Measurements from ENCODE around the gene UNC5B. TPM values are rescaled to one million over a fixed set of nuclear protein-coding genes. Genes with fewer than 3 reads are reported as not detected.

UNC5B gene
- total and polyA plus RNA-seq, 4 experiments from 2014 or later: not detected

DNA sequence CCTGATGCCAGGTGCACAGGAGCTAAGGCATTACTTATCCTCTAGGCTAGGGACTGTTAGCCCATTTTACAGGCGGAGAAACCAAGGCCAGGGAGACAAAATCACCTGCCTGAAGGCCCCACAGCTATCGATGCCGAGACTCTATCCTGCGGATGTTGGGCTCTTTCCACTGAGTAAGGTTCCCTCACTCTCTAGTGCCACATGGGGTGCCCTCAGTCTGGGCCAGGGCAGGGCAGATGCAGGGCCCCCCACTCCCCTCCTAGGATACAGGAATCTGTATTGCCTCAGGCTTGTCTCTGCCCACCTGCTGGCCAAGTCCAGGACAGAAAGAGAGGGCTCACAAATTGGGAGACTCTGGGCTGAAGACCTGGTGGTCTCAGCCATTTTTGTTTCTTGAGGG is 45.7 kb downstream of the UNC5B start:
- H3K4me1 ChIP-seq (ENCODE audit: insufficient read depth, low read length): no peaks in the 10 kb centered on the region
- no peaks in the 10 kb centered on the region for H3K27me3 ChIP-seq (ENCODE audit: insufficient read depth, low read length)
- Mint-ChIP-seq H3K27ac (no peak overlapping the region), H3K36me3 (no peaks in the 10 kb centered on the region), H3K27me3 (peaks cover 5 to 7% of the 10 kb centered on the region in 2 donors), H3K4me3 (no peak overlapping the region), H3K9me3 (no peaks in the 10 kb centered on the region), H3K4me1 (no peaks in the 10 kb centered on the region)
- CTCF ChIA-PET (ENCODE audit: partially characterized antibody): no interaction called here
- POLR2A ChIA-PET (ENCODE audit: partially characterized antibody): no interaction called here
- no peaks in the 10 kb centered on the region for H3K9me3 ChIP-seq (ENCODE audit: control insufficient read depth in 1 of 2, low read length in 2 of 2)
- H3K27ac ChIP-seq (ENCODE audit: low read depth, low read length): no peak overlapping the region
- H3K4me3 ChIP-seq (ENCODE audit: low read length in 2 of 2): no peak overlapping the region
- no peak for DNase-seq
- H3K36me3 ChIP-seq (ENCODE audit: insufficient read depth, low read length): no peaks in the 10 kb centered on the region
- intact Hi-C loops (cut with micrococcal nuclease): no loop called here

DNA sequence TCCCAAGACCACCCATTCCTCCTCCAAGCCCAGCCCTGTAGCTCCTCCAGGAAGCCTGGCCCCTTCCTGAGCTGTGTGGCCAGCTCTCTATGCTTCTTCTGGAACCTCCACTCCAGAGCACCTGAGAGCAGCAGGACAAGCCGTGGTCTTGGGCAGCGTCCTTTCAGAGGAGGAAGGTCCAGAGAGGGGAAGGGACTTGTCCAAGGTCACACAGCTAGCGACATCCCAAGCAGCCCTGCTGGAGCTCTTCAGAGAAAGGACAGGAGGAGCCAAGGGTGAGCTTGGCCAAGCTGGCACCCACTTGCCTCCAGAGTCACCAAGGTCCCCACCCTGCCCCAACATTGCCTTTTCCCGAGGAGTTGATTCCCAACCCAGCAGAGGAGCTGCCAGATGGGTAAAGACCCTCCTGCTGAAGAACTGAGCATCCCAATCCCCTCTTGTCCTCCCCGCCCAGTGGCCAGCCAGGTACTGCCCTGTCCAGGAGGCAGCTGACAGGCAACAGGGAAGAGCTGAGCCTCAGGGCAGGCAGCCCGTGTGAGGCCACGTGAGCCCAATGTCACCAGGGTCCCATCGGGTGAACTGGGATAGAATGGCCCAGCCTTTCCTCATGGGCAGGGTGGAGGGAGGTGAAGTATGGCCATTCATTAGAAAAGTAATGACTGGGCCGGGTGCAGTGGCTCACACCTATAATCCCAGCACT is 46.2 kb downstream of the UNC5B start:
- H3K4me1 ChIP-seq (ENCODE audit: insufficient read depth, low read length): no peaks in the 10 kb centered on the region
- H3K27me3 ChIP-seq (ENCODE audit: insufficient read depth, low read length): no peaks in the 10 kb centered on the region
- no peak overlapping the region for H3K4me3 ChIP-seq (ENCODE audit: low read length in 2 of 2)
- CTCF ChIA-PET (ENCODE audit: partially characterized antibody): no interaction called here
- H3K27ac ChIP-seq (ENCODE audit: low read depth, low read length): no peak overlapping the region
- no peaks in the 10 kb centered on the region for H3K36me3 ChIP-seq (ENCODE audit: insufficient read depth, low read length)
- H3K27ac Mint-ChIP-seq: no peak overlapping the region
- no peak overlapping the region for H3K4me3 Mint-ChIP-seq
- intact Hi-C loops (cut with micrococcal nuclease): no loop called here
- H3K9me3 Mint-ChIP-seq: no peaks in the 10 kb centered on the region
- H3K36me3 Mint-ChIP-seq: no peaks in the 10 kb centered on the region
- peaks cover 5 to 7% of the 10 kb centered on the region in 2 donors for H3K27me3 Mint-ChIP-seq
- POLR2A ChIA-PET (ENCODE audit: partially characterized antibody): no interaction called here
- H3K4me1 Mint-ChIP-seq: no peaks in the 10 kb centered on the region
- no peaks in the 10 kb centered on the region for H3K9me3 ChIP-seq (ENCODE audit: control insufficient read depth in 1 of 2, low read length in 2 of 2)
- DNase-seq: no peak

DNA sequence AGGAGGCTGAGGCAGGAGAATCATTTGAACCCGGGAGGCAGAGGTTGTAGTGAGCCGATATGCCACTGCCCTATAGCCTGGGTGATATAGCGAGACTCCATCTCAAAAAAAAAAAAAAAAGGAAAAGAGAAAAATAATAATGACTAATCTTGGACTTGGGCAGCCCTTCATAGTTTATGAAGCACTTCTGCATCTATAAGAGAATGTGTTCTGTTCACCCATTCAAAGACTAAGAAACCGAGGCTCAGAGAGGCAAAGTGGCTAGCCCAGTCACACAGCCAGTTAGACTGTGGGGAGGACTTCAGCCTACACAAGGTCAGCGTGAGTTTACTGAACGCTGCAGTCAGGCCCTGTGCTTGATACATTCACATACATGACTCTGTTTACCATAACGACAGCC is 46.9 kb downstream of the UNC5B start:
- peaks cover 5 to 7% of the 10 kb centered on the region in 2 donors for H3K27me3 Mint-ChIP-seq
- Histone ChIP-seq H3K36me3 (ENCODE audit: insufficient read depth, low read length) (no peaks in the 10 kb centered on the region), H3K27me3 (ENCODE audit: insufficient read depth, low read length) (no peaks in the 10 kb centered on the region), H3K9me3 (ENCODE audit: control insufficient read depth in 1 of 2, low read length in 2 of 2) (no peaks in the 10 kb centered on the region), H3K4me1 (ENCODE audit: insufficient read depth, low read length) (no peaks in the 10 kb centered on the region), H3K27ac (ENCODE audit: low read depth, low read length) (no peak overlapping the region), H3K4me3 (ENCODE audit: low read length in 2 of 2) (no peak overlapping the region)
- intact Hi-C loops (cut with micrococcal nuclease): no loop called here
- no peak for DNase-seq
- H3K4me3 Mint-ChIP-seq: no peak overlapping the region
- no peaks in the 10 kb centered on the region for H3K9me3 Mint-ChIP-seq
- no peak overlapping the region for H3K27ac Mint-ChIP-seq
- H3K36me3 Mint-ChIP-seq: no peaks in the 10 kb centered on the region
- no peaks in the 10 kb centered on the region for H3K4me1 Mint-ChIP-seq
- ChIA-PET CTCF (ENCODE audit: partially characterized antibody) (no interaction called here), POLR2A (ENCODE audit: partially characterized antibody) (no interaction called here)

DNA sequence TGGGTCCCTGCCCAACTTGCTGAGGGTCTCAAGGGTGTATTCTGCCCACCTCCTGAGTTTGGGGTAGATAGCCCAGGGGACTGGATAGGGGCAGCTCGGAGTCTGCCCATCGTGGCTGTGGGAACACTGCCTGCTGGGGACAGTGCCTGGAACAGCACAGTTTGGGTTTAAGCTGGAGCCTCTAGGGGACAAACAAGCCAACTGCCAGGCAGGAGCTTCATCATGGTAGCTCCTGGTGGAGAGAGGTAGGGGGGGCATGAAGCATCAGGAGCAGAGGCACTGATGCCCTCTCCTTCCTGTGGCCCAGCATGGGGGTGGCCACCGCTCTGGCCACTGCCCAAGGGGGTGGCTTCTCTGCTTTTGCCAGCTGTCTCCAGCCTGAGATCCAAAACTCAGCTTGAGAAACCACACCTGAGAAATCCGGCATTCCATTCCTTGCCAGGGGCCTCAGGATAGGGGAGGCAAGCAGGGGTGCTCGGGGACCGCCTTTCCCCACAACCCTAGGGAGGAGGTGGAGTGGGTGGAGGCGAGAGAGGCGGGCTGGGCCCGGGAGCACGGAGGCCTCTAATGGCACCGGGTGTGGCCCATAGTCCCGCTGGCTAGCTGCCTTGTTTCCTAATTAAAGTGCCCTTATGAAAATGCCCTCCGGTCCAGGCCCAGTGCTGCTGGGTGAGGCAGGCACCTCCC is 47.6 kb downstream of the UNC5B start:
- no peak overlapping the region for H3K4me3 Mint-ChIP-seq
- ChIA-PET CTCF (ENCODE audit: partially characterized antibody) (no interaction called here), POLR2A (ENCODE audit: partially characterized antibody) (no interaction called here)
- H3K9me3 Mint-ChIP-seq: no peaks in the 10 kb centered on the region
- no peak for DNase-seq
- Histone ChIP-seq H3K9me3 (ENCODE audit: control insufficient read depth in 1 of 2, low read length in 2 of 2) (no peaks in the 10 kb centered on the region), H3K27me3 (ENCODE audit: insufficient read depth, low read length) (no peaks in the 10 kb centered on the region), H3K36me3 (ENCODE audit: insufficient read depth, low read length) (no peaks in the 10 kb centered on the region), H3K27ac (ENCODE audit: low read depth, low read length) (no peak overlapping the region), H3K4me1 (ENCODE audit: insufficient read depth, low read length) (no peaks in the 10 kb centered on the region), H3K4me3 (ENCODE audit: low read length in 2 of 2) (no peak overlapping the region)
- H3K4me1 Mint-ChIP-seq: no peaks in the 10 kb centered on the region
- H3K36me3 Mint-ChIP-seq: no peaks in the 10 kb centered on the region
- peaks cover 5% of the 10 kb centered on the region in 2 donors for H3K27me3 Mint-ChIP-seq
- H3K27ac Mint-ChIP-seq: no peak overlapping the region
- intact Hi-C loops (cut with micrococcal nuclease): no loop called here

DNA sequence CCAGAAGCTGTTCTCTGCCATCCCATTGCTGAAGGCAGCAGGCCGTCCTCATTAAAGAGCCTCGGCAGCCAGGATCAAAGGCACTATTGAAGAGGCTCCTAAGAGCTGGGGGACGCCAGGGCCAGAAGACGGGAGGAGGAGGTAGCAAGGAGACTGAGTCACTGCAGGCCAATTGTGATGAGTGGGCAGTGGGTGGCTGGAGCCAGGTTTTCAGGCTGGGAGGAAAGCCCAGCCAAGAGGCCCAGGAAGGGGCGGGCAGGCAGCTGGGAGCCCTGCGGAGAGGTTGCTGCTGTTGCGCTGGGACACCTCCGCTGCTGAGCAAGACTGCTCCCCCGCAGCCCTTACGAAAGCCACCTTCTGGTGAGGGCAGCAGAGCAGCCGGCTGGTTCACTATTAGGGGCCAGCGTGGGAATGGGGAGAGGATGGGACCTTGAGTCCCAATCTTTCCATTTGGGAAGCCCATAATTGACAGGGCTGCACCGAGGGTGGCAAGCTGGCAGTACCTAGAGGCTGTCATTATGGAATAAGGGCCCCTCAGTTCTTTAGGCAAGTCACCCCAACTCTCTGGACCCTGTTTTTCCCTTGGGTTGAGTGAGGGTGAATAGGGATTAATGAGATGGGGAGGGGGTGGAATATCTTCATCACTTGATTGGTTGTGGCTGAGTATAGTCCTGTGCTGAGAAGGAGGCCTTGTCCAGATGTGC is 48.4 kb downstream of the UNC5B start:
- no peaks in the 10 kb centered on the region for H3K4me1 Mint-ChIP-seq
- no peak overlapping the region for H3K27ac ChIP-seq (ENCODE audit: low read depth, low read length)
- H3K36me3 Mint-ChIP-seq: no peaks in the 10 kb centered on the region
- POLR2A ChIA-PET (ENCODE audit: partially characterized antibody): no interaction called here
- no peaks in the 10 kb centered on the region for H3K4me1 ChIP-seq (ENCODE audit: insufficient read depth, low read length)
- no peaks in the 10 kb centered on the region for H3K9me3 Mint-ChIP-seq
- intact Hi-C loops (cut with micrococcal nuclease): no loop called here
- peaks cover 5% of the 10 kb centered on the region in 2 donors for H3K27me3 Mint-ChIP-seq
- no peak for DNase-seq
- no peak overlapping the region for H3K4me3 ChIP-seq (ENCODE audit: low read length in 2 of 2)
- no peaks in the 10 kb centered on the region for H3K36me3 ChIP-seq (ENCODE audit: insufficient read depth, low read length)
- H3K27ac Mint-ChIP-seq: no peak overlapping the region
- no peaks in the 10 kb centered on the region for H3K9me3 ChIP-seq (ENCODE audit: control insufficient read depth in 1 of 2, low read length in 2 of 2)
- H3K27me3 ChIP-seq (ENCODE audit: insufficient read depth, low read length): no peaks in the 10 kb centered on the region
- CTCF ChIA-PET (ENCODE audit: partially characterized antibody): no interaction called here
- H3K4me3 Mint-ChIP-seq: no peak overlapping the region

DNA sequence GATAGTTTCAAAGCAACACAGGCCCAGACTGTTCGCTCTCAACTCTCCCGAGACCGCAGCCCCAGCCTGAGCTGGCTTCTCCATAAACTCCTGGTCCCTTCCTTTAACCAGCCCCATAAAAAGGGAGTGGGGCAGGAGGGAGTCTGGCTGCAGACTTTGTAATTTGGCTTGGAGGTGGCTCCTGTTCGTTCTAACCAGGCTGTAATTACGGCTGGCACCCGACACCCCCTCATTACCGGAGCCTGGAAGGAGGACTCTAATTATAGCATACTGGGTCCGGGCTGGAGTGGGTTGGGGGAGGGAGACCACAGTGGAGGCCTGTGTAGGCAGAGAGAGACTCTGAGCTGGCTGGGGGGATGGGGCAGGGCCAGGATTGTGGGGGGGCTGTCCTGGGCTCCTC is 49.7 kb downstream of the UNC5B start:
- peaks cover 2 to 3% of the 10 kb centered on the region in 2 donors for H3K27me3 Mint-ChIP-seq
- POLR2A ChIA-PET (ENCODE audit: partially characterized antibody): no interaction called here

DNA sequence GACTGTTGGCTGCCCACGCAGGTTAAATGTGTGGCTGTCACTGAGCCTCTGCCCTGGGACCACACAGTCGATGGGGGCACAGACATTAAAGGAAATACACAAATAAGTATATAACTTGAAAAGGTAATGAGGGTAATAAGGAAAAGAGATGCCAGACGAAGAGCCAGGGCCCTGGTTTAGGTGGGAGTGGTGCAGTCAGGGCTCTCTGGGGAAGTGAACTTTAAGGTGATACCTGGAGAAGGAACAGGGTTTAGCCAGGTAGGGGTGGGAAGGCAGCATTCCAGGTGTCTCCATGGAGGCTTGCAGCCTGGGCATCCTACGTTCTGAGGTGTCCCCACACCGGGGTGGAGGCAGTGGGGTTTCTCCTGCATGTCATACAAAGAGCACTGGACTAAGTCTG is 50.4 kb downstream of the UNC5B start:
- H3K27me3 ChIP-seq (ENCODE audit: insufficient read depth, low read length): no peaks in the 10 kb centered on the region
- no peak overlapping the region for H3K4me3 ChIP-seq (ENCODE audit: low read length in 2 of 2)
- H3K4me1 Mint-ChIP-seq: no peaks in the 10 kb centered on the region
- CTCF ChIA-PET (ENCODE audit: partially characterized antibody): no interaction called here
- H3K4me3 Mint-ChIP-seq: no peak overlapping the region
- no peaks in the 10 kb centered on the region for H3K9me3 Mint-ChIP-seq
- POLR2A ChIA-PET (ENCODE audit: partially characterized antibody): no interaction called here
- intact Hi-C loops (cut with micrococcal nuclease): no loop called here
- H3K36me3 ChIP-seq (ENCODE audit: insufficient read depth, low read length): no peaks in the 10 kb centered on the region
- no peak overlapping the region for H3K27ac ChIP-seq (ENCODE audit: low read depth, low read length)
- peaks cover 1 to 2% of the 10 kb centered on the region in 2 donors for H3K27me3 Mint-ChIP-seq
- no peak overlapping the region for H3K27ac Mint-ChIP-seq
- no peaks in the 10 kb centered on the region for H3K9me3 ChIP-seq (ENCODE audit: control insufficient read depth in 1 of 2, low read length in 2 of 2)
- no peak for DNase-seq
- H3K36me3 Mint-ChIP-seq: no peaks in the 10 kb centered on the region
- H3K4me1 ChIP-seq (ENCODE audit: insufficient read depth, low read length): no peaks in the 10 kb centered on the region

More for the DNA sequence above, 49.7 kb downstream of the UNC5B start:
- Histone ChIP-seq H3K9me3 (ENCODE audit: control insufficient read depth in 1 of 2, low read length in 2 of 2) (no peaks in the 10 kb centered on the region), H3K4me3 (ENCODE audit: low read length in 2 of 2) (no peak overlapping the region), H3K36me3 (ENCODE audit: insufficient read depth, low read length) (no peaks in the 10 kb centered on the region), H3K4me1 (ENCODE audit: insufficient read depth, low read length) (no peaks in the 10 kb centered on the region), H3K27me3 (ENCODE audit: insufficient read depth, low read length) (no peaks in the 10 kb centered on the region), H3K27ac (ENCODE audit: low read depth, low read length) (no peak overlapping the region)
- Mint-ChIP-seq H3K36me3 (no peaks in the 10 kb centered on the region), H3K4me1 (no peaks in the 10 kb centered on the region), H3K9me3 (no peaks in the 10 kb centered on the region), H3K4me3 (no peak overlapping the region), H3K27ac (no peak overlapping the region)
- no peak for DNase-seq
- intact Hi-C loops (cut with micrococcal nuclease): no loop called here
- CTCF ChIA-PET (ENCODE audit: partially characterized antibody): no interaction called here
